Middle frontal gyrus (tissue), 1 donor: ENCODE results near the gene VPS26B.
A peak's percentile ranks its signal among the peaks of the same experiment; 100 is the strongest.

Experiments used
- DNase-seq: peaks from one replicate; pipeline ENCODE4 v3.0.0-alpha.2; 2015; ENCODE audit warnings: low spot score; ENCODE audit errors: extremely low spot score

The VPS26B gene

GRCh38 chr11:134257101-134257500 is 32.6 kb downstream of the VPS26B start:
- no peak for DNase-seq

- no peak for DNase-seq
Observed at GRCh38 chr11:134258577-134258976, 34.1 kb downstream of the VPS26B start.

DNA sequence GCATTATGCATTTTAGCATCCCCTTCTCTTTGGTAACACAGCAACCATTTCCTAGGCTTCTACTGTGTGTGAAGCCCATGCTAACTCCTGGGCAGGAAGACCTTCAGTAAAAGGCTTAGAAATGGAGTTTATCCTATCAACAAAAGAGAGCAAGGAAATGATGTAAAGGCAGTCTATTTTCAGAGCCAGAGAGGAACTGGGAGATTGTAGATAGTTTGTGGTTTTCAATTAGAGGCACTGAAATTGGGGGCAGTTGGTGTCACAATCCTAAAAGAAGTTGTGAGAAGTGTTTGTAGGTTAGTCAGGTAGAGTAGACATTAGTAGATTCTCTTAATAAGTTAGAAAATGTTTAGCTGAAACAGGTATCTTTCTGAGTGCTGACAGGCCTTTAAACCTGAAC is 36.0 kb downstream of the VPS26B start:
- DNase-seq, result no peak

- no peak for DNase-seq
Observed at GRCh38 chr11:134260983-134261382, 36.5 kb downstream of the VPS26B start.

DNA sequence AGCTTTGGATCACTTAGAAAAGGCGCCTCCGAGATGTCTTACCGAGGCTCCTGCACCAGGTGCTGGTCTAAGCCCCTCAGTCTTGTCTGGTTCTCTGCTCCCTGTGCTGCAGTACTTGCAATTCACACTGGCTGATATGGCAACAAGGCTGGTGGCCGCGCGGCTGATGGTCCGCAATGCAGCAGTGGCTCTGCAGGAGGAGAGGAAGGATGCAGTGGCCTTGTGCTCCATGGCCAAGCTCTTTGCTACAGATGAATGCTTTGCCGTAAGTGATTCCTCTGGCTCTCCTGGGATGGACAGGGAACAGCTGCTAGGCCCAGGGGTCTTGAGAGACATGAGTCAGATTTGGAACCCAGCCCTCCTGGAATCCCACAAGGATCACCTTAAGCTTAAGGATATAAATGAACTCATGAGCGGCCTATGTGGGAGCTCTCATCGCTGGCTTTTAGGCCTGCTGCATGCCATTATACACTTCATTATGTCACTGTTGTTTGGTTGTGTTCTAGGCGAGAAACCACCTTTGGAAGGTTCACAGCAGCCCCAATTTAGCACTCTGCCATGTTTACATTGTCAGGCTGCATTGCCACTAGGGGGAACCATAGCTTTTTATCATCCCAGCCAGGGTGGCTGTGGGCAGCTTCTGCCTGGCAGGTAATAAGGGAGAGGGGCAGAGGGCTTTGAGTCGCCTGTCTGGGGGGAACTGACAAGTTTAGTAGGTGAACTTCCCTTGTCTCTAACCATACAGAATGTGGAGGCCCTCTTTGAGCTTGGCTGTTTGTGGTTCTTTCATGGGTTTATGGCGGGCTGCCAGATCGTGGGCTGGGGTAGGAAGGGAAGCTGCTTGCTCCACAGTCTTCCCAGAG is 37.4 kb downstream of the VPS26B start:
- no peak for DNase-seq

DNA sequence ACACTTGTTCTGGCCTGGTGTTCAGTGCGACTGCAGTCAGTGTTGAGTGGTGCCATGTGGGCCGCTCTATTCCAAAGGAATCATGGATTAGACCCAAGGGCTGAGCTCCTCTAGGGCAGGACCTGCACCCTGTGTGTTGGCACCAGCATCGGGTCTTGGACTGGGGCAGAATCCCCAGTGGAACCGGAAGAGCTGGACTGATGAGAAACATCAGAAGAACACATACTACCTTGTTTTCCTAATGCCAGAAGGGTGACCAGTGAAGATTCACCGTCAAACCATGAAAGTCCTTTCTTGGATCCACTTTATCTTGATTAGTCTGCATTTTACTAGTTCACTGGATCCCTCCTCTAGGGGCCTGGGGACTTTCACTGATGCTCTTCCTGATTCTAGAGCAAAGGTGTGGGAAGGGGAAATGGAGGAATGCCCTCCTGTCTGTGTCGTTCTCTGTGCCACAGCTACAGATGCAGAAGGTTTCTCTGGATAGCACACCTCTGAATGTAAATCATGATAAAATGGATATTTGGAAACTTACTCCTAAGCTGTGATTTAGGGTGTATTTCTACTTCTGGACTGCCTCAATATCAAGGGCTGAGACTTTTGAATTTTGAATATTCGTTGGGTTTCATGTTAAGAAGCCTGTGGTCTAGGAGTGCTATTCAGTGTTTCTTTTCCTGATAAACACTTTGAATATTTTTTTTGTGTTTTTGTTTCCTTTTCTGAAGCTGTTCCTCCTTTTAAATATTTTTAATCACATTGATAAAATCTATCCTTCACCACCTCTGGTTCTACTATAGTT is 40.7 kb downstream of the VPS26B start:
- no peak for DNase-seq

DNA sequence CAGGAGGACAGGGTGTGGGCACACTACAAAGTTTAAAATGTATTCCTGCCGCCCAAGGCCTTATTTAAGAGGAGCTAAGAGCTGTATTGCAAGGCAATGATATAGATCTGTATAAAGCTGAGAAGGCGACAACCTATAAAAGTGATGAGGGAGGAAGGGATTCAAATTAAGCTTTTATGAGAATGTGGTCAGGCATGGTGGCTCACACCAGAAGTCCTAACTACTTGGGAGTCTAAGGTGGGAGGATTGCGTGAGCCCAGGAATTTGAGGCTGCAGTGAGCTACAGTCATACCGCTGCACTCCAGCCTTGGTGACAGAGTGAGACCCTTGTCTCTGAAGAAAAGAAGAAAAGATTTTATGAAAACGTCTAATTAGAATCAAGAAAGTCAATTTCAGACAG is 42.0 kb downstream of the VPS26B start:
- no peak for DNase-seq

DNA sequence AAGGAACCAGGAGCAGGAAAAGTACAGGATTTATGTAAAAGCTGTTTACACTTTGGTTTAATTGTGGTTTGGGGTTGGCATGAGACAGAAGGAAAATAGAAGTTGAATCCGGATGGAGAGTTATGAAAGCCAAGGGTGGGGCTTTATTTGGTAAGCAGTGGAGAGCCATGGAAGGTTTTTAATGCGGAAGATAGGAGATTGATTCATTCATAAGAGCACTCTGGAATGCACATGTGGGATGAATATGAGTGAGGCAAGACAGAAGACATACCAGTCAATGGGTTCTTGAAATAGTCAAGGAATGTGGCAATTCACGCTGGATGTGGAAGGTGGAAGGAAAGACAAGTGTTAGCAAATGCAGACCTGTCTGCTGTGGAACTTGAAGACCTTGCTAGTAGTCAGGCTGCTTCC is 42.4 kb downstream of the VPS26B start:
- DNase-seq, result no peak

DNA sequence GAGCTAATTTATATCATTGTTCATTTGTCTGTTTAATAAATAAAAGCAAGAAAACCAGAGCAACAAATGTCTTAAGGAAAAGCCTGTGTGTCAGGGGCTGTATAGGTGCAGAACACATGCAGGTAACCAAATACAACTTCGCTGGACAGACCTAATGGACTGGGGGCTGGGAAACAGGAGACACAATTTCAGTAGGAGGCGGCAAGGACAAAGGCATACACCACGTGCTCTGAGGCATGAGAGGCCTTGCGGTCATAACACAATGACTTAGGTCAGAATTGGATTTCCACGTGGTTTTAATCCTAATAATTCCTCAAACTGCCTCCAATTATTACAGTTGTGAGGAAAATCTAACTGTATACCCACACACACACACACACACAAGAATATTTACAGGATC is 43.0 kb downstream of the VPS26B start:
- DNase-seq, result no peak

DNA sequence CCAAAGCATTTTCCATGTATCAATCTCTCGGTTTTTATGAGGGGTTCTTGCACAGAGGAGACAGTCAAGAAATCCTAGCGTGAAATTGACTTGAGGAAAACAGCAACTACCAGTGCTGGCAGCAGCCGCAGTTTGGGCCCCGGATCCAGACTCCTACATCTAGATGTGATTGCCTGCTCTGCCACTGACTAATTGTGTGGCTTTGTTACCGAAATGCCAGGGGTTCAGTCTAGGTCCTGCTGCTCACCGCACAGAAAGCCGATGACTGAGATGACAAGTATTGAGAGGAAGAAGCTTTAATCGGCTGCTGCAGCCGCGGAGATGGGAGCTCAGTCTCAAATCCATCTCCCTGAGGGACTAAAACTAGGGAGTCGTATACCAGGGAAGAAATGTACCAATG is 43.5 kb downstream of the VPS26B start:
- DNase-seq, result no peak

DNA sequence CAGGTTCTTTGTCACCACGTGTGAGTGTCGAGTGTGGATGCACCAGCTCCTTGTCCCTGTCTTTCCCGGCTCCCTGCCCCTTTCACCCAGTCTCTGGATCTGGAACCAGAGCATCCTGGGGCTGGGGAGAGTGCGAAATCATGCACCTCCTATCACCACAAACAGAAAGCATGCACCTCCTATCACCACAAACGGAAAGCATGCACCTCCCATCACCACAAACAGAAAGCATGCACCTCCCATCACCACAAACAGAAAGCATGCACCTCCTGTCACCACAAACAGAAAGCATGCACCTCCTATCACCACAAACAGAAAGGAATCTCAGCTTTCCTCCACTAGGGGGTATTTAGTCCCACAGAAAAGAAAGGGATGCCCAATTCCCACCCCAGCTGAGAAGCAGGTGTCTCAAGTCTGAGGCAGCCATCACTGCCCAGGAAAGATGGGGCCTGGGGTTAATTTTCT is 45.8 kb downstream of the VPS26B start:
- DNase-seq, result no peak

DNA sequence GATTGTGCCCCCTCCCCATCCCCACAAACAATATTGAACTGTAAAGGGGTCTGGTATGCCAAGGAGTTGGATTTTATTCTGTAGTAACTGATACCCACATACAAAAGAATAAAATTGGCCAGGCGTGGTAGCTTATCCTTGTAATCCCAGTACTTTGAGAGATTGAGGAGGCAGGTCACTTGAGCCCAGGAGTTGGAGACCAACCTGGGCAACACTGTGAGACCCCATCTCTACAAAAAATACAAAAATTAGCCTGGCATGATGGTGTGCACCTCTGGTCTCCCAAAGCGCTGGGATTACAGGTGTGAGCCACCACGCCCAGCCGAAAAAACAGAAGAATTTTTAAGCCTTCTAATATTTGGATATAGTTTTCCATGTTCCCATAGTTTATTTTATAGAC is 47.5 kb downstream of the VPS26B start:
- DNase-seq, result no peak

GRCh38 chr11:134272381-134273316 is 48.2 kb downstream of the VPS26B start:
- DNase-seq, result no peak

DNA sequence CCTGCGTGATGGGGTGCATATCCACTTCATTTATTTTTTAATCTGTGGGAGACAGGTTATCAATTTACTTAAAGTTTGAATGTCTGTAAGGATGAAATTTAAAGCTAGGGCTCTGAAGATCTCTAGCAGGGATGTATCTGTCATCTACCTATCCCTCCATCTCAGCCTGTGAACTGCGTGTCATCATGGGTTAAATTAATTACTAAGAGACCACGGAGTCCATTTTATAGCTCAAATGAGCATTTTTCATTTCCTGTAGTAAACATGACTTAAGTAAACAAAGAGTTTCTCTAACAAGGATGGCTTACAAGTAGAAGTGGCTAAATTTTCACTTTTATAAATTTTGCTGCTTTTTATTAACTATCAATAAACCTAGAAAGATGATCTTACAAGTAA is 48.8 kb downstream of the VPS26B start:
- no peak for DNase-seq

DNA sequence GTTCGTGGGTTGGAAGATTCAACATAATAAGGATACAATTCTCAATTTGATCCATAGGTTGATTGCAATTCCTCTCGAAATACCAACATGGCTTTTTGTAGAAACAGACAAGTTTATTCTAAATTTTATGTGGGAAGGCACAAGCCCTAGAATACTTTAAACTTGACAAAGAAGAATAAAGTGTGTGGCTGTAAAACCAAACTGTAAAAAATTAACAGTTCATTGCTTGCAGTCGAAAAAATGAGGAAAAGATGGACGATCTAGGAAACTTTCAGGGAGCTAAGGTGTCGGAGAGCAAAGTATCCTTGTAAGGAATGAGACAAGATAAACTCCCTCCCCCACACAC is 50.7 kb downstream of the VPS26B start:
- no peak for DNase-seq

- DNase-seq, result peak; percentile 67
Observed at GRCh38 chr11:134275534-134276395, 51.3 kb downstream of the VPS26B start, which contains the start of gene GLB1L3. GLB1L3 (plus strand) TSS chr11:134276379; CDS start chr11:134276741, 362 bp downstream.

DNA sequence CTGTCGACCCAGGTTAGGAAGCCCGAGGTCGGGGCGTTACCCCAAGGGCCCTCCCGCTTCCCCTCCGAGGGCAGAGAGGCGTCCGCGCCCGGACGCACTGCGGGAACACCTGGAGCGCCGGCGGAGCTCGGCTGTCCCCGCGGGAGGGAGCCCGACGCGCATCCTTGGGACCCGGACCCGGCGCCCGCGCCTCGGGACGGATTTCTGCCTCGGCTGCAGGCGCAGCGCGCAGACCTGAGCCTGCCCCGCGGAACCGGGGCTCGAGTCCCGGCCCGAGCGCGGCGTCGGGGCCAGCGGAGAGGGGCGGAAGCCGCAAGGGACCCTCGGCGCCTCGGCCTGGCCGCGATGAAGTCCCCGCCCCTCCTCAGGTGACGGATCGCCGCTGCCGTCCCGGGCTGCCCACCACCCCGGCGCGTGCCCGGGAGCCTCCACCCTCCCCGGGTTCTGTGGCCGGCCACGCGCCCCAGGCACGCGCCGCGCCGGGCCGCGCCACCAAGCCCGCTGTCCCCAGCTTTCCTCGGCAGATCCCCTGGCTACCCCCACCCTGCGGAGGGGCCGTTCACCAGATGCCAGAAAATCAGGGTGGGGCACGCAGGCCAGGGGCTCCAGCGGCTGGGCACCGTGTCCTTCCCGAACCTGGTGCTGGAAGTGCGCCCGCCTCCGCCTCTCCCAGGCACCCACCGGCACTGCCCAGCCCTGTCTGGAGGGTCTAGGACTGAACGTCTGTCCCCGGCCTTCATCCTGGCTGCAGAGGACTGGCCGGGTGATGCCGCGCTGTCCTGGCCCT is 52.1 kb downstream of the VPS26B start:
- DNase-seq, result no peak

- DNase-seq, result no peak
Observed at GRCh38 chr11:134277183-134278001, 52.9 kb downstream of the VPS26B start.

GRCh38 chr11:134278356-134278755 is 53.9 kb downstream of the VPS26B start:
- DNase-seq, result no peak
